GM23248 (cell line): Measurements from ENCODE around the gene KIF6. TPM values are rescaled to one million over a fixed set of nuclear protein-coding genes. Genes with fewer than 3 reads are reported as not detected.

Source experiments
- DNase-seq: peaks from one replicate; pipeline ENCODE4 v3.0.0-alpha.2; 2015
- H2AFZ ChIP-seq: fragments of 200-600 bp; sonication (generic); 2 replicates; pipeline ENCODE4 v1.6.1; 2016; ENCODE audit warnings: antibody characterized with exemption
- H3F3A ChIP-seq: fragments of 200-600 bp; sonication (generic); 2 replicates; pipeline ENCODE4 v1.6.1; 2016; ENCODE audit warnings: mild to moderate bottlenecking, antibody characterized with exemption, mixed run types; ENCODE audit not compliant: insufficient read depth
- H3K27ac ChIP-seq: fragments of 200-600 bp; sonication (generic); 2 replicates; pipeline ENCODE4 v1.5.1; 2016; ENCODE audit warnings: mild to moderate bottlenecking
- H3K27me3 ChIP-seq: fragments of 200-600 bp; sonication (generic); replicated peaks from 2 replicates; pipeline ENCODE4 v1.6.1; 2016; ENCODE audit warnings: mild to moderate bottlenecking; ENCODE audit not compliant: insufficient read depth
- H3K36me3 ChIP-seq: fragments of 200-600 bp; sonication (generic); 2 replicates; pipeline ENCODE4 v1.6.1; 2016; ENCODE audit warnings: low read depth, mild to moderate bottlenecking
- H3K4me1 ChIP-seq: fragments of 200-600 bp; sonication (generic); 2 replicates; pipeline ENCODE4 v1.6.1; 2016; ENCODE audit warnings: mild to moderate bottlenecking; ENCODE audit not compliant: insufficient read depth
- H3K4me2 ChIP-seq: fragments of 200-600 bp; sonication (generic); one replicate; pipeline ENCODE4 v1.6.1; 2016; ENCODE audit warnings: mild to moderate bottlenecking; ENCODE audit not compliant: unreplicated experiment
- H3K4me3 ChIP-seq: fragments of 200-600 bp; sonication (generic); 2 replicates; pipeline ENCODE4 v1.5.1; 2016; ENCODE audit warnings: mild to moderate bottlenecking
- H3K79me2 ChIP-seq: fragments of 200-600 bp; sonication (generic); 2 replicates; pipeline ENCODE4 v1.6.1; 2016; ENCODE audit warnings: mild to moderate bottlenecking; ENCODE audit not compliant: insufficient read depth
- H3K9ac ChIP-seq: fragments of 200-600 bp; sonication (generic); 2 replicates; pipeline ENCODE4 v1.6.1; 2016; ENCODE audit warnings: mild to moderate bottlenecking
- H3K9me2 ChIP-seq: fragments of 200-600 bp; sonication (generic); 2 replicates; pipeline ENCODE4 v1.6.1; 2016; ENCODE audit warnings: mixed run types, mild to moderate bottlenecking, moderate library complexity; ENCODE audit not compliant: insufficient read depth
- H3K9me3 ChIP-seq: fragments of 200-600 bp; sonication (generic); one replicate; pipeline ENCODE4 v1.6.1; 2017; ENCODE audit warnings: low read depth
- H4K20me1 ChIP-seq: fragments of 200-600 bp; sonication (generic); 2 replicates; pipeline ENCODE4 v1.6.0; 2016; ENCODE audit not compliant: insufficient read depth
- EZH2 ChIP-seq: fragments of 200-600 bp; sonication (generic); IDR thresholded peaks from 2 replicates; pipeline ENCODE4 v1.6.1; 2018; ENCODE audit warnings: antibody characterized with exemption, mild to moderate bottlenecking; ENCODE audit not compliant: insufficient read depth, poor library complexity, severe bottlenecking
- EZH2phosphoT487 ChIP-seq: fragments of 200-600 bp; sonication (generic); IDR thresholded peaks from 2 replicates; pipeline ENCODE4 v1.6.1; 2018; ENCODE audit warnings: antibody characterized with exemption, moderate library complexity, mild to moderate bottlenecking, low read depth; ENCODE audit not compliant: insufficient read depth
- WGBS, 2 experiments: methylation state at CpG; one replicate each; pipeline ENCODE4 v1.1.6; 2015 to 2017; ENCODE audit warnings: low lambda C conversion rate in 2 of 2, low coverage in 1 of 2; ENCODE audit errors: missing lambda C conversion rate in 2 of 2; 5-methylcytosine and 5-hydroxymethylcytosine counted together
- in situ Hi-C: fragments of 300-500 bp; cut with MboI; formaldehyde crosslinking; loops from 2 replicates; pipeline ENCODE4 v1.15.0; 2020
- polyA plus RNA-seq: library from polyadenylated mRNA; unstranded; fragments of >200 nt; fragmentation: Nextera tagmentation; extraction: Ambion mirVana; gene quantifications from 2 replicates; pipeline ENCODE4 v1.2.1, GENCODE V29; 2016
- total RNA-seq: library from RNA; depleted of rRNA; stranded (reverse); fragments of >200 nt; shearing (Covaris generic); gene quantifications from 2 replicates; pipeline ENCODE4 v1.2.3, GENCODE V29; 2014

The KIF6 gene
- total and polyA plus RNA-seq, 2 experiments from 2014 or later = 0.22 to 0.91 TPM

GRCh38 chr6:39577446-39578165, 147.6 kb downstream of the KIF6 start:
- Histone ChIP-seq H3K4me1 (no peaks in the 10 kb centered on the region), H3K27ac (no peak overlapping the region), H3K9me2 (no peaks in the 10 kb centered on the region), H3K4me3 (no peak overlapping the region), H4K20me1 (no peaks in the 10 kb centered on the region), H3K36me3 (no peaks in the 10 kb centered on the region), H3K27me3 (no peaks in the 10 kb centered on the region), H3F3A (no peaks in the 10 kb centered on the region), H2AFZ (no peak overlapping the region), H3K9ac (no peak overlapping the region), H3K79me2 (no peaks in the 10 kb centered on the region), H3K9me3 (no peaks in the 10 kb centered on the region), H3K4me2 (no peak overlapping the region)
- 43 to 49% methylated on average over 6 of the region's 6 CpGs for whole genome bisulfite sequencing, 2 experiments
- no peak for DNase-seq
- in situ Hi-C loops = no loop called here
- TF ChIP-seq EZH2phosphoT487 (no peak), EZH2 (no peak)

- Histone ChIP-seq H3K9me3 (no peaks in the 10 kb centered on the region), H3K9ac (no peak overlapping the region), H3K9me2 (no peaks in the 10 kb centered on the region), H3K27me3 (no peaks in the 10 kb centered on the region), H2AFZ (no peak overlapping the region), H3K4me2 (no peak overlapping the region), H4K20me1 (no peaks in the 10 kb centered on the region), H3K4me1 (no peaks in the 10 kb centered on the region), H3K79me2 (no peaks in the 10 kb centered on the region), H3K36me3 (no peaks in the 10 kb centered on the region), H3K27ac (no peak overlapping the region), H3K4me3 (no peak overlapping the region), H3F3A (no peaks in the 10 kb centered on the region)
- in situ Hi-C loops = no loop called here
- WGBS, 2 experiments = 87 to 92% methylated on average over 4 of the region's 4 CpGs
- no peak for DNase-seq
- no peak for TF ChIP-seq EZH2phosphoT487
- no peak for TF ChIP-seq EZH2
These were observed 148.5 kb downstream of the KIF6 start for GRCh38 chr6:39576556-39577303.

GRCh38 chr6:39574991-39575390, 150.2 kb downstream of the KIF6 start:
- H3K4me2 ChIP-seq = no peak overlapping the region
- H2AFZ ChIP-seq = no peak overlapping the region
- no peaks in the 10 kb centered on the region for H3K79me2 ChIP-seq
- no peaks in the 10 kb centered on the region for H3K36me3 ChIP-seq
- H3K27ac ChIP-seq = no peak overlapping the region
- 87 to 96% methylated on average over 6 to 7 of the region's 7 CpGs for WGBS, 2 experiments
- in situ Hi-C loops = no loop called here
- no peaks in the 10 kb centered on the region for H4K20me1 ChIP-seq
- H3K9ac ChIP-seq = no peak overlapping the region
- no peak for DNase-seq
- no peaks in the 10 kb centered on the region for H3F3A ChIP-seq
- no peaks in the 10 kb centered on the region for H3K4me1 ChIP-seq
- H3K27me3 ChIP-seq = no peaks in the 10 kb centered on the region
- H3K4me3 ChIP-seq = no peak overlapping the region
- no peaks in the 10 kb centered on the region for H3K9me3 ChIP-seq
- TF ChIP-seq EZH2 (no peak), EZH2phosphoT487 (no peak)
- H3K9me2 ChIP-seq = no peaks in the 10 kb centered on the region

GRCh38 chr6:39573541-39573940, 151.7 kb downstream of the KIF6 start:
- in situ Hi-C loops = no loop called here
- no peak for TF ChIP-seq EZH2phosphoT487
- Histone ChIP-seq H3K4me2 (no peak overlapping the region), H3K9me2 (no peaks in the 10 kb centered on the region), H3K4me1 (peaks cover 7% of the 10 kb centered on the region), H3K27ac (no peak overlapping the region), H3K9ac (no peak overlapping the region), H3F3A (peaks cover 9% of the 10 kb centered on the region; the same call in 1 of the 2 replicates), H2AFZ (no peak overlapping the region), H3K9me3 (no peaks in the 10 kb centered on the region), H3K4me3 (no peak overlapping the region), H3K79me2 (no peaks in the 10 kb centered on the region), H4K20me1 (no peaks in the 10 kb centered on the region), H3K27me3 (no peaks in the 10 kb centered on the region), H3K36me3 (no peaks in the 10 kb centered on the region)
- WGBS, 2 experiments = 18 to 21% methylated on average over 3 of the region's 3 CpGs
- no peak for DNase-seq
